Measurements from ENCODE around the gene ARID3A.
A peak's percentile ranks its signal among the peaks of the same experiment; 100 is the strongest.
"Not testable (repeated sequence)": the region's sequence is repeated elsewhere in the genome, so short reads cannot be mapped to it uniquely, and the experiment has no call there.

The ARID3A gene, protein sequence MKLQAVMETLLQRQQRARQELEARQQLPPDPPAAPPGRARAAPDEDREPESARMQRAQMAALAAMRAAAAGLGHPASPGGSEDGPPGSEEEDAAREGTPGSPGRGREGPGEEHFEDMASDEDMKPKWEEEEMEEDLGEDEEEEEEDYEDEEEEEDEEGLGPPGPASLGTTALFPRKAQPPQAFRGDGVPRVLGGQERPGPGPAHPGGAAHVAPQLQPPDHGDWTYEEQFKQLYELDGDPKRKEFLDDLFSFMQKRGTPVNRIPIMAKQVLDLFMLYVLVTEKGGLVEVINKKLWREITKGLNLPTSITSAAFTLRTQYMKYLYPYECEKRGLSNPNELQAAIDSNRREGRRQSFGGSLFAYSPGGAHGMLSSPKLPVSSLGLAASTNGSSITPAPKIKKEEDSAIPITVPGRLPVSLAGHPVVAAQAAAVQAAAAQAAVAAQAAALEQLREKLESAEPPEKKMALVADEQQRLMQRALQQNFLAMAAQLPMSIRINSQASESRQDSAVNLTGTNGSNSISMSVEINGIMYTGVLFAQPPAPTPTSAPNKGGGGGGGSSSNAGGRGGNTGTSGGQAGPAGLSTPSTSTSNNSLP

DNA sequence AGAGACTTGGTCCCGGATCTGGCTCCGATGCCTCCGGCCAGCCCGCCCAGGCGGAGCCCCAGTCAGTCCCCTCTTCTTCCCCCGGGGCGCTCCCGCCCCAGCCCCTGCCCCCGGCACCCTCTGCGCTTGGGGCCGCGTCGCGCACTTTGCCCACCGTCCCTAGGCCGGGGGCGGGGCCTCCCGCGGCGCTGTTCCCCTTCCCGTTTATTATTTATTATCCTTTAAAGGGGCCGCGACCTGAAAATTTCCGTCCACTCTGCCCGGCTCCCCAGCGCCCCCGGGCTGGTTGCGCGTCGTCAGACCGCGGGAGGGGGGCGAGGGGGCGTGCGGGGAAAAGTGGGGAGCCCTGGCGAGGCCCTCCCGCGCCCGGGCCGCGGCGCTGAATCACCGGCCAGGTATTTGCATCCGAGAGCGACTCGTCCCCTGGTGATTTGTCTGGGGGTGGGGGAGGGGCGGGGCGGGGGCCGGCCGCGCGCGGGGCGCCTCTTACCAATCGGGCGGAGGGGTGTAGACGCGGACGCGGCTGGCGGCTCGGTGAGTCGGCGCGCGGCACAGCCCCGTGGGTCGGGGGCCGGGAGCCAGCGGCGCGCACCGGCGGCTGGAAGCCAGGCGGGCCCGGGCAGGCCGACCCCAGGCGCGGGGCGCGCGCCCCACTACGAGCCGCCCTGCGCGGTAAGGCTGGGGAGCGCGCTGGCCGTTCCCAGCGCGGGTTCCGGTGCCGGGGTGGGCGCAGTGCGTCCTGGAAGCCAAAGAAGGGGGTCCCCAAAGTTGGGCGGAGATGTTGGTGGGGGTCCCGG, at the start of gene ARID3A:
Gene ARID3A, plus strand, starts transcription at position 510 of the 797 bp plus-strand sequence. CDS start 3,494 bp downstream, outside the sequence.
- peak; percentile 91 for DNase-seq

DNA sequence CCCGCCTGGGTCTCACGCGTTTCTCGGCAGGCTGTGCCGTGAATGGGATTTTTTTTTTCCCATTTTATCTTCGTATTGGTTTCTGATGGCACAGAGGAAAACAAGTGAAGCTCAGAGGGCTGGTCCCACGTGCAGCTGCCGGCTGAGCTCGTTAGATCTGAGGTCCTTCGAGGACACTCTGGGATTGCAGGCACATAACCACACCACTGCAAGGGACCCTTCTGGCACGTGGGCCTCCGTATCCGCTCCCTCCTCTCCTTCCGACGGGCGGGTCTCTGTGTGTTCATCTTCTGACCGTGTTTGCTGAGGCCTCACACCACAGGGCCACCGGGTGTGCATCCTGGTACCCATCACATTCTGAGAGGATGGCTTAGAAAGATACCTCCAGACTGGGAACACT, 49.7 kb upstream of the ARID3A start:
- no peak for DNase-seq

DNA sequence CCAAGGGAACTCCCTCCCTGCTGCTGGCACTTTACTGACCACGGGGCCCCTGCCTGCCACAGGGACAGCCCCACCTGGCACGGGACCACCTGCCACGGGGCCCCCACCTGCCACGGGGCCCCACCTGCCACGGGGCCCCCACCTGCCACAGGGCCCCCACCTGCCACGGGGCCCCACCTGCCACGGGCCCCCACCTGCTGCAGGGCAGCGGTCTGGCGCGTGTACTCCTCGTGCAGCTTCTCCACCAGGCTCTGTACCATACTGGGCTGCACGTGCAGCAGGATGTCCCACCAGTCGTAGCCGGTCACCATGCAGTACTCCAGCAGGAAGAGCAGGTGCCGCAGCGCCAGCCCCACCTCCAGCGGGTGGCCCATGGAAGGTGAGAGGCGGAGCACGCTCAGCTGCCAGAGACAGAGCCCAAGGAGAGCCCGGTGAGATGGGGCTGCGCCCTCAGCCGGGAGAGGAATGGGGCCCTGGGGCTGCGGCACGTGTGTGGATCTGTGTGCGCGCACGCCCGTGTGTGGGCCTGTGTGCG, 49.0 kb upstream of the ARID3A start:
- DNase-seq, result no peak

DNA sequence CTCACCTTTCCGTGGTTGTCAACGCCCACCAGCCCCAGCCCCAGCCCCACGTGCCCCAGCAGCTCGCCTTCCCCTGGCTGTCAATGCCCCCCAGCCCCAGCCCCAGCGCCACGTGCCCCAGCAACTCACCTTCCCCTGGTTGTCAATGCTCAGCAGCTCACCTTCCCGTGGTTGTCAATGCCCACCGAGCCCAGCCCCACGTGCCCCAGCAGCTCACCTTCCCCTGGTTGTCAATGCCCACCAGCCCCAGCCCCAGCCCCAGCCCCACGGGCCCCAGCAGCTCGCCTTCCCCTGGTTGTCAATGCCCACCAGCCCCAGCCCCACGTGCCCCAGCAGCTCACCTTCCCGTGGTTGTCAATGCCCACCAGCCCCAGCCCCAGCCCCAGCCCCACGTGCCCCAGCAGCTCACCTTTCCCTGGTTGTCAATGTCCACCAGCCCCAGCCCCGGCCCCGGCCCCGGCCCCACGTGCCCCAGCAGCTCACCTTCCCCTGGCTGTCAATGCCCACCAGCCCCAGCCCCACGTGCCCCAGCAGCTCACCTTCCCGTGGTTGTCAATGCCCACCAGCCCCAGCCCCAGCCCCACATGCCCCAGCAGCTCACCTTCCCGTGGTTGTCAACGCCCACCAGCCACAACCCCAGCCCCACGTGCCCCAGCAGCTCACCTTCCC, 47.7 kb upstream of the ARID3A start:
- DNase-seq, result not testable (repeated sequence)

DNA sequence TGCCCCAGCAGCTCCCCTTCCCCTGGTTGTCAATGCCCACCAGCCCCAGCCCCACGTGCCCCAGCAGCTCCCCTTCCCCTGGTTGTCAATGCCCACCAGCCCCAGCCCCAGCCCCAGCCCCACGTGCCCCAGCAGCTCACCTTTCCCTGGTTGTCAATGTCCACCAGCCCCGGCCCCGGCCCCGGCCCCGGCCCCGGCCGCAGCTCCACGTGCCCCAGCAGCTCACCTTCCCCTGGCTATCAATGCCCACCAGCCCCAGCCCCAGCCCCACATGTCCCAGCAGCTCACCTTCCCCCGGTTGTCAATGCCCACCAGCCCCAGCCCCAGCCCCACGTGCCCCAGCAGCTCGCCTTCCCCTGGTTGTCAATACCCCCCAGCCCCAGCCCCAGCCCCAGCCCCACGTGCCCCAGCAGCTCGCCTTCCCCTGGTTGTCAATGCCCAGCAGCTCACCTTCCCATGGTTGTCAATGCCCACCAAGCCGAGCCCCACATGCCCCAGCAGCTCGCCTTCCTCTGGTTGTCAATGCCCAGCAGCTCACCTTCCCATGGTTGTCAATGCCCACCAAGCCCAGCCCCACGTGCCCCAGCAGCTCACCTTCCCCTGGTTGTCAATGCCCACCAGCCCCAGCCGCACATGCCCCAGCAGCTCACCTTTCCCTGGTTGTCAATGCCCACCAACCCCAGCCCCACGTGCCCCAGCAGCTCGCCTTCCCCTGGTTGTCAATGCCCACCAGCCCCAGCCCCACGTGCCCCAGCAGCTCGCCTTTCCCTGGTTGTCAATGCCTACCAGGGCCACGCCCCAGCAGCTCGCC, 46.9 kb upstream of the ARID3A start:
- not testable (repeated sequence) for DNase-seq

DNA sequence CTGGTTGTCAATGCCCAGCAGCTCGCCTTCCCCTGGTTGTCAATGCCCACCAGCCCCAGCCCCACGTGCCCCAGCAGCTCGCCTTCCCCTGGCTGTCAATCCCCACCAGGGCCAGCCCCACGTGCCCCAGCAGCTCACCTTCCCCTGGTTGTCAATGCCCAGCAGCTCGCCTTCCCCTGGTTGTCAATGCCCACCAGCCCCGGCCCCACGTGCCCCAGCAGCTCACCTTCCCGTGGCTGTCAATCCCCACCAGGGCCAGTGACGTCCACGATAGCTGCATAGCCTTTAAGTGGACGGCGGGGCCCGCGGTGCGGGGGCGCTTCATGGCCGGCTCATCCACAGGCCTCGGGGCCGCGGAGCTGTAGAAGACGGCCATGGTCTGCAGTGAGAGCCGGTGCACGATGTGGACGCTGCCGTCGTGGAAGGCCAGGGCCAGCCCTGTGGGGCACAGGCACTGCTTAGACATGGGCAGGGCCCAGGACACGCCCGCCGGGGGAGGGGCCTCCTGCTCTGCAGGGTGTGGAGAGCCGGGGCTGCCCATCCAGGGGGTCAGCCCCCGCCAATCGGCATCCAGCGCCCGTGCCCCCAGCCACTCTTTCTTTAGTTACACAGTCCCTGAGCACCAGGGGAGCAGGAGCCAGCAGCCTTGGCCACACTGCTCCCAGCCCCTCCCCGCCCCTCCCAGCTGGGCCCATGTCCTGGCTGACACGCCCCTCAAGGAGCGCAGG, 46.0 kb upstream of the ARID3A start:
- no peak for DNase-seq

DNA sequence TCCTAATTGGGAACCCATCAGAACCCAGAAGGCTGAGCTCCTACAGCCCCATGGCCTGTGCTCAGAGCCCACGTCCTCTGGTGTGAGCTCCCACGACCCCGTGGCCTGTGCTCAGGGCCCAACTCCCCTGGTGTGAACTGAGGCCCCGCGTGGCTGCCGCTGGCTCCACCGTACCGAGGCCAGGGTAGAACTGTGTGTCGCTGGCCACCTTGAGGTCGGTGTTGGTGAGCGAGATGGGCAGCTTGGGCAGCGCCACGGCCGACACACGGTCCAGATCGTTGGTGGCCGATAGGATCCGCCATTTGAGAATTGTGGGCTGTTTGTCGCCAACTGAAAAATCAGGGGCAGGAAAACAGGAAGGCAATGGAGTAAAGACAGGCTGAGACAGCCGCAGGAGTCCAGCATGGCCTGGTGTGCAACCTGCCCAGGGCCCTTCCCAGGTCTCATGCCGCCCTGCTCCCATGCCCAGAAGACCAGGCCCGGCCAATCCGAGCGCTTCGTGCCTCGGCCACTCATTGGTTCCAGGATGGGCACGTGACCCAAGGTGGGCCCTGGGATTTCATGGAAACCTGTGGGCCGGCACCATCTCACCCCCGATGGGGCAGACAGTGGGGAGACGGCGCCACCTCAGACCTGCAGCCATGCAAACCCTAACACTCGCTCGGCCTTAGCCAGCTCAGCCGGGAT, 44.3 kb upstream of the ARID3A start:
- no peak for DNase-seq

DNA sequence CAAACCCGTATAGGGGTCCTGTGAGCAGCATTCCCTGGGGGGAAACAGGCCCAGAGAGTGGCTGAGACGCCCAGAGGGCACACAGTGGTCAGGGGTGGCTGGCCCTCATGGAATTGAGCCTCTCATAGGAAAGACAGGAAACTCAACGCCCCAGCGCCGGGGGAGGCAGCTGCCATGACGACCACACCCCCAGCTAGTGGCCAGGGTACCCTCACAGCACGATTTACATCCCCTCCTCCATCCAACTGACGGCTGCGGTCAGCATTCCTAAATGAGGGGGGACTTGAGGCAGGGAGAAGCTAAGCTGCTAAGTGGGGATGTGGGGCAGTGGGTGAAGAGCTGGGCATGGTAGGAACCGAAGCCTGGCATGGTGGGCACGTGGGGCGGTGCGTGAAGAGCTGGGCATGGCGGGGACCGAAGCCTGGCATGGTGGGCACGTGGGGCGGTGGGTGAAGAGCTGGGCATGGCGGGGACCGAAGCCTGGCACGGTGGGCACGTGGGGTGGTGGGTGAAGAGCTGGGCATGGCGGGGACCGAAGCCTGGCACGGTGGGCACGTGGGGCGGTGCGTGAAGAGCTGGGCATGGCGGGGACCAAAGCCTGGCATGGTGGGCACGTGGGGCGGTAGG, 42.9 kb upstream of the ARID3A start:
- no peak for DNase-seq

DNA sequence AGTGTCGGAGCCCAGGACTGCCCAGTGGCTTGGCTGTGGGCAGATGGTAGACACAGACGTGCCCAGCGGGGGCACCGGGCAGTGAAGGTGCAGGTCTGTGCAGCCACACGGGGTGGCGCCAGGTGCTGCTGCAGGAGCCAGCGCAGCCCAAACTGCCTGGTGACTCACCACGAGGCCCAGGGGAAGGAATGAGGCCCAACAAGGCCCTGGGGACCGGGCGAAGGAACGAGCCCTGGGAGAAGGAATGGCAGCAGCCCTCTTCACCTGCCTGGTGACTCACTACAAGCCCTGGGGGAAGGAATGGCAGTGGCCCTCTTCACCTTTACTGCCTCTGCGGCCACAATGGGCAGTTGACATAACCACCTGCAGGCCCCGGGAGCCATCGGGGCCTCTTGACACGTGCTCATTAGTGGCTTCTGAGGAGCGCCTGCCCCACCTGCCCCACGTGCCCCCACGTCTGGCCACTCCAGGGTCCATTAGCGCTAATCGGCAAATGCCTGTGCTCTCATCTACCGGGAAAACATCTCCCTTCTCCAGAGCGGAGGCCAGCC, 42.1 kb upstream of the ARID3A start:
- no peak for DNase-seq

DNA sequence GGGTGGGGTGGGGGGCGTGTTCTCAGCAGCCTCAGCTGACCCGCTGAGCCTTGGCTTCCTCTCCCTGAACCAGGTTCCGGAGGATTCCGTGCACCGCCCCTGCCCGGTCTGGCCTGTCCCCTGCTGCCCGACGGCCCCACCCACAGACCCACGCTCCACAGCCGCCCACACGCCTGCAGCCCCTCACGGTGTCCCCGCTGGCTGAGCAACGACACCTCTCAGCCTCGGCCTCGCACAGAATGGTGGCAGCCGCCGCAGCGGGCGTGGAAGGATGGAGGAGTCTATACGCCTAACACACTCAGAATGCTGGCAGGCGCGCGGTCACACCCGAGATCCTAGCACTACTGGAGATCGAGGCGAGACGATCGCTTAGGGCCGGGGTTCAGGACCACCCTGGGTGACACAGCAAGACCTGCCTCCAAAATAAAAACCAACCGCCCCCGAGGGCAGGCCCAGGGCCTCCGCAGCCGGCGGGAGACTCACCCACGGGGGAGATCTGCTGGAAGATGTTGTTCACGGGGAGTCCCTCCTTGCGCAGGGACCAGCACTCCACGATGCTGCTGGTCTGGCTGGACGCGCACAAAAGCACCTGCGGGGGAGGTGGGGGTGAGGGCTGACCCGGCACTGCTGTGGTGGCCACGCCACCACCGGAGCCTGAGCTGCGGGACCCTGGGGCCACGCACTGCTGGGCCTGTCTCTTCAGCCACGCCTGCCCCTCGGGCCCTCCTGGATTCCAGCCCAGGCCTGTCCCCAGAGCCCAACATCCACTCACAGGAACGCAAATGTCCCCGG, 41.2 kb upstream of the ARID3A start:
- no peak for DNase-seq

DNA sequence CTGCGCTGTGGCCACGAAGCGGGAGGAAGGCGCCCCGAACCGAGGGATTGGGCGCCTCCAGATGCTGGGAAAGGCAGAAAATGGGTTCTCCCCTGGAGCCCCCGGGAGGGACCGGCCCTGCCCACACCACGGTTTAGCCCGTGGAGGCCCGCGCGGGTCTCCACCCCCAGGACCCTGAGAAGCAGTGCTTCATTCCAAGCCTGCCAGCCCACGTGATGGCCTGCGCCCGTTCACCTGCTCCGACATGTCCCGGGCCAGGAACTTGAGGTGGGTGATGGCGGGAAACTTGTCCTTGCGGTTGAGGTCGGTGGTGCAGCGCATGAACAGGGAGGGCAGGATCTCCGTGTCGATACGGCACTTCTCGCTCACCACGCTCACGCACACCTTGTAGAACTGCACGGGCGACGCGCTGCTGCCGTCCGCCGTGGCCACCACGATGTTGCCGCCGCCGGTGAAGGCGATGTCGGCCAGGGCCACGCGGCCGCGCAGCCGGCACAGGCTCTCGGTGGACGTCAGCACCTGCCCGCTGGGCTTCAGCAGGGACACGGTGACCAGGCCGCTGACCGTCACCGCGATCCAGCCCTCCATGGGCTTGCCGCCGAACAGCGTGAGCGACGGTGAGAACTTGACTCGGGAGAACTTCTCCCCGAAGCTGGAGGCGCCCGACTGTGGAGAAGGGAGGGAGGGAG, 40.2 kb upstream of the ARID3A start:
- no peak for DNase-seq

DNA sequence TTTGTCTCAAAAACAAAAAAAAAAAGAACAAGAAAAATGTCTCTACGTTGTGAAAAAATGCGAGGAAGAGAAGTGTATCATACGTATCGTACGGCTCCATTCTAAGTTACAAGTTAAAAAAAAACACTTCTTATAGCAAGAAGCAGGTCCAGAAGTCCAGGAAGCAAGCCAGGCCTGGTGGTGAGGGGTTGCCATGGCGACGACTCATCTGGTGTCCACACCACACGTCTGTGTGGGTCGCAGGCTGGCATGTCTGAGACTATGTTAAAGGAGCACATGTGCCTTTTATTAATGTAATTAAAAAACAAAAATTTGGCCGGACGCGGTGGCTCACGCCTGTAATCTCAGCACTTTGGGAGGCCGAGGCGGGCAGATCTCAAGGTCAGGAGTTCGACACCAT, 38.8 kb upstream of the ARID3A start:
- no peak for DNase-seq

DNA sequence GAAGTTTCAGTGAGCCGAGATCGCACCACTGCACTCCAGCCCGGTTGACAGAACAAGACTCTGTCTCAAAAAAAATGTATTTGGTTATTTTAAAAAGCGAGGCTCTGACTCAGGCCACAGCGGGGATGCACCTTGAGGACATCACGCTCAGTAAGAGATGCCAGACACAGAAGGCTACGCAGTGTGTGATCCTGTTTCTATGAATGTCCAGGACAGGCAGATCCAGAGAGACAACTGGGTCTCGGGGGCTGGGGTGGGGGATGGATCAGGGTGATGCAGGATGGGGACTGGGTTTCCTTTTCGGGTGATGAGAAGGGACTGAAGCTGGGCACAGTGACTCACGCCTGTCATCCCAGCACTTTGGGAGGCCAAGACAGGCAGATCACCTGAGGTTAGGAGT, 38.2 kb upstream of the ARID3A start:
- DNase-seq, result no peak

DNA sequence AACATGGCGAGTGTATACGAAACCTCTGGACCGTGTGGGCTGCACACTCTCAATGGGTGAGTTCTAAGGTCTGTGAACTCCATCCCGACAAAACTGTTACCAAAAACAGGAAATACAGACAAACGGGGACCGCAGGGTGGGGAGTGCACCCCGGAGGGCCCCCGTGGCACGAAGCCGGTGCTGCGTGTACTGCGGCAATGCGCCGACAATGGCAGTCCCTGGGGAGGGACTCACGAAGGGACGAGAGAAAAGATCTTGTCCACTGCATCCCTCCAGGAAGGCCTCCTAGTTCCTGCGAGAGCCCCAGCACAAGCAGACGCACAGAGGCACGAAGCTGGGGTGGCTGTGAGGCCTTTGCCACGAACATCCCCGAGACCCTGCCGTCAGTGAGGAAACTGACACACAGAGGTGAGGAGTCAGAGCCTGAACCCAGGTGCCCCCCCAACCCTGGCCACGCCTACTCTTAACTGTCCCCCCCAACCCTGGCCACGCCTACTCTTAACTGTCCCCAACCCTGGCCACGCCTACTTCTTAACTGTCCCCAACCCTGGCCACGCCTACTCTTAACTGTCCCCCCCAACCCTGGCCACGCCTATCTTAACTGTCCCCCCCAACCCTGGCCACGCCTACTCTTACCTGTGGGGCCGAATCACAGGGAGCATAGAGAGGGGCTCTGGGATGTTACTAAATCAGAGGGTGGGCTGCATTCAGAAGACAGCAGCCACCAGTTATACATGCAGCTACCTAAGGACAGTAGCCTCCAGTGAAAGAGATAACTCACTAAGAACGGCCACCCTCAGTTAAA, 37.1 kb upstream of the ARID3A start:
- no peak for DNase-seq

DNA sequence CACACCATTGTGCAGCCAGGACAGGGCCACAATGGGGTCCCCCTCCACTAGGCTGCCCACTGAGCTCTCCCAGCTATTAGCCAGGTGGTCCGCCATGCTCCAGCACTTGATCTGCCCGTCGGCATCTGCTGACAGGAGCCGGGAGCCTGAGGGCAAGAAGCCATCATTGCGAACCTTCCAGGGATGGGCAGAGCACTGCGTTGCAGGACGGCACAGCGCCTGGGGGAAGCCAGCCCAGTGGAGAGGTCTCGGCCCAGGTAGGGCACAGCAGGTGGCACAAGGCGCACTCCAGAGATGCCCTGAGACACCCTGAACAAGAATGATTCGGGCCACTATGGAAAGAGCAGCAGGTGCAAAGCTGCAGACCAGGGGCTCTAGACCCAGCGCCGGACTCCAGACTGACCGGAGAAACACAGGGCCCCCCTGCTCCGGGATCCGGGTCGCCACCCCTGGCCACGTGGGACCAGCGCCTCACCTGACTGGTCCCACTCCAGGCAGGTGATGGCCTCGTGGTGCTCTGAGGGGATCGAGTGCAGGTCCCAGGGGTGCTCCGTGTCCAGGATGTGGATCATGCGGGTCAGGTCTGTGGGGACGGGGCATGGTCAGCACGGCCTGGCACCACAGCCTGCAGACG, 36.1 kb upstream of the ARID3A start:
- DNase-seq, result no peak

DNA sequence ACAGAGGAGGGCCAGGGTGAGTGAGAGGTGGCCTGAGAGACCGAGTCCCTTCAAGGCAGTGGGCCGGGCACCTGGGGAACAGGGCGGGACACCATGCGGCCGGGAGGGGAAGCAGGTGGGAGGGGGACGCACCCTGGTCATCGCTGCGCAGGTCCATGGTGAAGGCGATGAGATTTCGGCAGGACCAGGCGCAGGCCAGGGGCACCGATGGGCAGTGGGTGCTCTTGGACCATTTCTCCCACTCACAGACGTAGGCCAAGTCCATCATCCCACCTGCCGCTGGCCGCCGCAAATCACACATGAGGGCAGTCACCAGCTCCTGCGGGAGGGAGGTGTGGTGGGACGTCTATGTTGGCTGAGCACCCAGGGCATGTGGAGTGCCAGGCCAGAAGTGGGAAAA, 35.0 kb upstream of the ARID3A start:
- DNase-seq, result no peak
